CD4-positive, alpha-beta T cell treated with Interleukin-1 beta for 1 hour (primary cell): ENCODE data around the gene ISCU.

Experiments used
- DNase-seq, 2 donors: peaks; one replicate each; pipeline ENCODE4 v3.0.0-alpha.2; 2020 to 2022

Gene ISCU

DNA sequence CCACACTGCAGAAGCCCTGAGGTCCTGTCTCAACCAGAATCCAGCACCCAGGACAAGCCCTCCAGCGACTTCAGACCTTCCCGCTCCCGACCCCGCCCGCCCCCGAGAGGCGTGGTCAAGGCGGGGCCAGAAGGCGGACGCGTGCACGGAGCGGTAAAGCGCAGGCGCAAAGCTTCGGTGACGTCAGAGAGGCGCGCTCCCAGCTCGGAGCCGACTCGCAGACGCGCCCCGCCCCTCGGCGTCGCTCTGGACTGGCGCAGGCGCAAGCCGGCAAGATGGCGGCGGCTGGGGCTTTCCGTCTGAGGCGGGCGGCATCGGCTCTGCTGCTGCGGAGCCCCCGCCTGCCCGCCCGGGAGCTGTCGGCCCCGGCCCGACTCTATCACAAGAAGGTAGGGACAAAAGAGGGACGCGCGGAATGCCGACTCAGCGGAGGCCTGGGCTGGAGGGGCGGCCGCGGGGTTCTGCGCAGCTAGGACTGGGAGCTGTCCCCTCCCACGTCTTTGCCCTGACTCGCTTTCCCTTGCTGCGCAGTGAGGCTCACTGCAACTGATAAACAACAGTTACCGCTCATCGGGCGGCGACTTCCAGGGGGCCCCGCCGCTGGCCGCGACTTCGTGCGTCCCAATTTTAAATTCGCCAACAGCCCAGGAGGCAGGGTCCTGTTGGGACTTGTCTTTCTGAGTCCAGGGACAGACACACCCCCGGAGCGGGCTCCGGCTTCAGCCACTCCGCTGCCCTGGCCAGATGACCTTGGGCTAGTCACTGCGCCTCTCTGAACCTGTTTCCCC lies at the start of gene ISCU:
Gene ISCU (plus strand): TSS at position 249 of the 788 bp plus-strand sequence. CDS start 27 bp downstream, at position 276.
- peak; percentile 98 to 99 for DNase-seq

DNA sequence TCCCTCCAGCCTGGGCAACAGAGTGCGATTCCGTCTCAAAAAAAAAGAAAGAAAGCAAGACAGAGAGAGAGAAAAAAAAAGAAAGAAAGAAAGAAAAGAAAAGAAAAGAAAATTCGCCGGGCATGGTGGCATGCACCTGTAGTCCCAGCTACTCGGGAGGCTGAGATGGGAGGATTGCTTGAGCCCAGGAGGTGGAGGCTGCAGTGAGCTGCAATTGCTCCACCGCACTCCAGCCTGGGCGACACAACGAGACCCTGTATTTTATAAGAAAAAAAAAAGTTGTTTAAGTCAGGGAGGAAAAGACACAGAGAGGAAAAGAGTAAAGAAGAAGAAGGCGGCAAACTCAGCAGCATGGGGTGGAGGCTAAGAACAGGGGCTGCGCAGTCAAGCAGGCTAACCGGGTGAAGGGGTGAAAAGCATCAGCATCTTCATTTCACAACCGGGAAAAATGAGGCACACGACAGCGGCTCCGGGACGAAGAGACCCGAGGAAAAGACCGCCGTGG lies 47.9 kb upstream of the ISCU start:
- DNase-seq: no peak

DNA sequence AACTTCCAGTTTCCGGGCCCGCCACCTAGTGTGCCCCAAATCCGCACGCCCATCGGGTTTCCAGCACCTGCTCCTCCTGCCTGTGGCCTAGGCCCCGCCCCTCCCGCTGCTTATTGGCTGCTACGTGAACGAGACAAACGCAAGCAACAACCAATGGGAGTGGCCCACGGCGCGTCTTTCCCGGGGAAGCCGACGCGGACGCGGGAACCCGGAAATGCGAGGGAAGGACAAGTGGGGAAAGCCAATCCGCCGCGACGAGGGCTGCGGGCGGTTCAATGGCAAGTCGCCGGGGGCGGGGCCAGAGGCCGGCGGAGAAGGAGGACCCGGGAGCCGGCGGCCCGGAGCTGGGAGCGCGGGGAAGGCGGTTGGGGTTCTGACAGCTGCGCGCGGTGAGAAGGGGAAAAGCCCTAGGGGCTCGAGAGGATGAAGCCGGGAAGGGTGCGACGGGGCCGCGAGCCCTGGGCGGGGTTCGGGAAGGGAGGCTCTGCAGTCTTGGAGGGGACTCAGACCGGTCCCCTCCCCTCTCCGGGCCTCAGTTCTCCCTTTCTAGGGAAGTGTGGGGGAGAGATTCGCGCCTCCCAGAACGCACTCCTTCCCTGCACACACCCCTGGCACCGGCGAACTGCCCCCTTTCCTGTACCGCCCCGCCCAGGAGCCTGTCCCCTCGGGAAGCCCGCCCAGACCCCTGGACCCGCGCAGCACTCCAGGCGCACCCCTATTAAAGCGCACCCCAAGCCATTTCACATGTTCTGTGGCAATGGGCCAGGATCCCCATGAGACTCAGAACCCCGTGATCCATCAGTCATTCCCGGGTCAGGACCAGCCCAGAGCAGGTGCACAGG lies 47.2 kb upstream of the ISCU start, which contains the start of gene FICD:
Gene FICD (plus strand): TSS at position 305 of the 842 bp plus-strand sequence. CDS start 1,696 bp downstream, outside the sequence.
- peak; percentile 98 for DNase-seq

DNA sequence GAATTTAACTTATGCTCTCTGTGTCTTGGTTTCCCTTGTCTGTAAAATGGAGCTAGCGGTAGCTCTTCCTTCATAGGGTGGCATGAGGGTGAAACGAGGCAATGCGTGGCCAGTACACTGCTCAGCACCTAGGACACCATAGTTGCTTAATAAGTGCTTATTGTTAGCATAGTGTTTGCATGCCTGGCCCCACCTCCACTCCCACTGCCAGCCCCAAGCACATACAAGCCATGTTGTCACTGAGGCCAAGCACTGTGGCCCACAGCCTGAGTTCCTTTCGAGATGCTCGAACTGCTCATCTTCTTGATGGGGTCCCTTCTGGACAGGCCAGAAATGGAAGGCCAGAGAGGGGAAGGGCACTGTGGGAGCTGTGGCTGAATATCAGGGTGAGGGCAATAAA lies 46.5 kb upstream of the ISCU start:
- DNase-seq: no peak

DNA sequence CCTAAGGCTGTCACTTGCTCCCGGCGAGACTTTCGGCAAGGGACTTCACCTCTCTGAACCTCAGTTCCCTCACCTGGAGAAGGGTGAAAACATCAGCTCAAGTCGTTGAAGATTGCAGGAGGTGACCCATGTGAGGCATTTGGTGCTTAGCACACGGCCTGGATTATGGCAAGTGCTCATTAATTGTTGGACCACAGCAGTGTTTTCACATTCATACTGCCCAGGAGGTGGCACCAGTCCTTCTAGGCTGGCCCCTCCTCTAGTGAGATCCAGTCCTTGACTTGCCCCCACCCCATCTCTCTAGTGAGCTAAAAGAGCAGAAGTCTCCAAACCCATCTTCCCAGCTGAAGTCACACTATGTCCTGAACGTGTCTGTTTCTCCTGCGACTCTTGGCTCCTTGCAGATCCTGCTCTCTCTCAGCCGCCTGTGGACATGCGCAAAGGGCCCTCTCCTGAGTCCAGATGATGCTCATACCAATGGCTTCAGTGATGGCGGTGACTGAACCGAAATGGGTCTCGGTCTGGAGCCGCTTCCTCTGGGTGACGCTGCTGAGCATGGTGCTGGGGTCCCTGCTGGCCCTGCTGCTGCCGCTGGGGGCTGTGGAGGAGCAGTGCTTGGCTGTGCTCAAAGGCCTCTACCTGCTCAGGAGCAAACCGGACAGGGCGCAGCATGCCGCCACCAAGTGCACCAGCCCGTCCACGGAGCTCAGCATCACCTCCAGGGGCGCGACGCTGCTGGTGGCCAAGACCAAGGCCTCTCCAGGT lies 45.7 kb upstream of the ISCU start:
- DNase-seq: no peak

GRCh38 chr12:108517288-108518100 lies 44.9 kb upstream of the ISCU start:
- DNase-seq: no peak

DNA sequence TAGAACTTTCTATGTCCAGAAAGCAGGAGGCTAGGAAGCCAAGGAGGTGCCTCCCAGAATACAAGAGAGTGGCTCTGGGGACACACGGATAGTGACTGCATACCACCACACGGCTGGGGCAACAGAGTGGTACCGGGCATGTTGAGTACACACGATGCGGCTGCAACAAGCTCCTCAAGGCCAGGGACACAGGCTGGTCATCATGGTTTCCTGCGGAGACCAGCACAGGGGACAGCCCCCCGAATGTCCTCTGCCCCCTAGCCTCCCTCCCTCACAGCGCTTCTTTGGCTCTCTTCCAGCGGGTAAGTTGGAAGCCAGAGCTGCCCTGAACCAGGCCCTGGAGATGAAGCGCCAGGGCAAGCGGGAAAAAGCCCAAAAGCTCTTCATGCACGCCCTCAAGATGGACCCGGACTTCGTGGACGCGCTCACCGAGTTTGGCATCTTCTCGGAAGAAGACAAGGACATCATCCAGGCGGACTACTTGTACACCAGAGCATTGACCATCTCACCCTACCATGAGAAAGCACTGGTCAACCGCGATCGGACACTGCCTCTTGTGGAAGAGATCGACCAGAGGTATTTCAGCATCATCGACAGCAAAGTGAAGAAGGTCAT lies 44.2 kb upstream of the ISCU start:
- DNase-seq: no peak

DNA sequence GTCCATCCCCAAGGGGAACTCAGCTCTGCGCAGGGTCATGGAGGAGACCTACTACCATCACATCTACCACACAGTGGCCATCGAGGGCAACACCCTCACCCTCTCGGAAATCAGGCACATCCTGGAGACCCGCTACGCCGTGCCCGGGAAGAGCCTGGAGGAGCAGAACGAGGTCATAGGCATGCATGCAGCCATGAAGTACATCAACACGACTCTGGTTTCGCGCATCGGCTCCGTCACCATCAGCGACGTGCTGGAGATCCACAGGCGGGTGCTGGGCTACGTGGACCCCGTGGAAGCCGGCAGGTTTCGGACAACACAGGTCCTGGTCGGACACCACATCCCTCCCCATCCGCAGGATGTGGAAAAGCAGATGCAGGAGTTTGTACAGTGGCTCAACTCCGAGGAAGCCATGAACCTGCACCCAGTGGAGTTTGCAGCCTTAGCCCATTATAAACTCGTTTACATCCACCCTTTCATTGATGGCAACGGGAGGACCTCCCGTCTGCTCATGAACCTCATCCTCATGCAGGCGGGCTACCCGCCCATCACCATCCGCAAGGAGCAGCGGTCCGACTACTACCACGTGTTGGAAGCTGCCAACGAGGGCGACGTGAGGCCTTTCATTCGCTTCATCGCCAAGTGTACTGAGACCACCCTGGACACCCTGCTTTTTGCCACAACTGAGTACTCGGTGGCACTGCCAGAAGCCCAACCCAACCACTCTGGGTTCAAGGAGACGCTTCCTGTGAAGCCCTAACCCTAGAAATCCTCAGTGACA lies 43.5 kb upstream of the ISCU start:
- no peak for DNase-seq

GRCh38 chr12:108519558-108519957 lies 42.8 kb upstream of the ISCU start:
- DNase-seq: peak in 1 of 2 donors; percentile 15

GRCh38 chr12:108523365-108523764 lies 39.0 kb upstream of the ISCU start:
- no peak for DNase-seq

DNA sequence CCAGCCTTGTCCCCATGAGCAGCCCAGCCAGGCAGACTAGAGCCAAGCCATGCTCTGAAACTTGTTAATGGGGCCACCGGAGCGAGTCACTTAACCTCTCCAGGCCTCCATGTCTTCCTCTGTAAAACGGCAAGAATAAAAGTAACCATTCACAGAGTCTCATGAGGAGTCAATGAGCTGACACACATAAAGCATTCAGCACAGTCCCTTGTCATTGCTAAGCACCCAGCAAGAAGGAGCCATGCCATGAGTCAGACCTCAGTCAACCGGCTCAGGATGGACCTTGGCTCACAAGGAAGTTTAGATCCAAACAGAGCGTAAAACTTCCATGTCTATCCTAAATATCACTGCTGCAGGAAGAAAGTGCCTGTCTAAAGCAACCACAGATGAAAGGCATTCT lies 36.7 kb upstream of the ISCU start:
- no peak for DNase-seq

DNA sequence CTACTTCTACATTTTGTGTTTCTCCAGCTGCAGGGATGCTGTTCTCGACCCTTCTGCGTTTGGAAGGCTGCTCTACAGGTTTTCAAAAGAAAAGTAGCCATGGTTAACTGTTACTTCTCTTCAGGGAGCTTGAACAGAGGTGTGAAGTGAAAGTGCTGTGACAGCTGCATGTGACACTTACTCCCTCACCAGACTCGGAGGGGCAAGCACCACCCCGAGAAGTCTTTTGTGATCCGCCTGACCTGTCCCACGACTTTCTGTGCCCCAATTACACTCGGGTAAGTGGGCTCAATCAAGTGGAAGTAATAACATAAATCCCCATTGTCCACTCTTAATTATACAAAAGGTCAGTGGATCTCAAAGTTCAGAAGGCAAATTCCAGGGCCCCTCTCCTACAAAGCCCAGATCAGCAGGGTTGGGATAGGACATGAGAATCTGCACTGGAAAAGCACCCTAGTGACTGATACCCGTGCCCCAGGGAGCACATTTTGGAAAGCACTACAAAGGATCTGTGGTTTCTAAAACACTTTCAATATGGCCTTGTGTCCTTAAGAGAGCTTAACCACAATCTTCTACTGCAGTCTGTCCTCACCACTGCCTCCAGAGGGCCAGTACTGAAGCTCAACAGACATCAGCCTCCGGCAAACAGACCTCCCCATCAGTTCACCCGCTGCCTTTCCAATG lies 35.8 kb upstream of the ISCU start:
- DNase-seq: no peak

DNA sequence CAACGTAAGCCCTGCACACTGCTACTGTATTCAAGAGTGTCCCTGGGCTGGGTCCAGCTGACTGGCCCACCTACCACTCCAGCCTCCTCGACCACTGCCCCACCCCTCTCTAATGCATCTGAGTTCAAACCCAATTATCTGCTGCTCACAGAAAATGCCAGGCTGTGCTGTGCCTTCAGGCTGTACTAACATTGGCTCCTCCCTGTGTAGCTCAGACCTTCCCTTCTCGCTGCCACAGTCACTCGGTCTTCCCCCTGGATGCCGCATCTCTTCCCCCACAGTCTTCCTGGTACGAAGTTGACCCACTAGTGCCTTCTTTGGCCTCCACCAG lies 35.3 kb upstream of the ISCU start:
- no peak for DNase-seq

GRCh38 chr12:108530161-108530560 lies 32.2 kb upstream of the ISCU start:
- DNase-seq: no peak

DNA sequence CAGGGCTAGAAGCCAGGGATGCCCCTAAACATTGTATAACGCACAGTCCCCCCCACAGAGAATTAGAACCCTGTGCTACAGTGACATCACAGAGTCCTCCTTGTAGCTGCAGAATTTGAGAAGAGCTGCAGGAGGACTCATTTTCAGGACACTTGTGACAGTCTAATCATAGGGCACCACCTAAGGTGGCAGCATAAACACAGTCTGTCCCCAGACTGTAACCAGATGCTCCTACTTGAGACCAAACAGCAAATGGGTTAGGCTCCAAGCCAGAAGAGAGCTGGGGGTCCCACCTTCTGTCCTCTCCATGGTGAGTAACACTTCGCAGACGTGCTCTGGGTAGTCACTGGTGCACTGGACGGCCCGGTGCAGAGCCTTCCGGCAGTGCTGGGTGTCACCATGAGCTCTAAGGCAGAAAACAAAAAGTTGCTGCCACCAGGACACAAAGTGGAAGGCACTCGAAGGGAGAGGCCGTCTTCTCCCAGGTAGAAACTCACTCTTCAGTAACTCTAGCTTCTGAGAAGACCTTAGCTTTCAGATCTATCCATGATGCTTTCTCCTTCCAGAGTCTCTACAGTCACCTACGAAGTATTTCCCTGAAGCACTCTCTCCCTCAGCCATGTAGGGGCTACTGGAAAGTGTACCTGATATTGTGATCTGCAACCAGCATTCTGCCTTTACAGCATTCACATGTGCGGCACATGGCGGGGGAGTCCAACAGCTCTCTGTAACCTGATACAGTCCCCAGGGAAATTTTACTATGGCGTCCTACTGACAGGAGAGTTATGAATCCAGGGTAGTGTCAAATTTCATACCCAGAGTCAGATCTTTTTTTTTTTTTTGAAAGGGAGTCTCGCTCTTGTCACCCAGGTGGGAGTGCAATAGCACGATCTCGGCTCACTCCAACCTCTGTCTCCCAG lies 30.2 kb upstream of the ISCU start:
- no peak for DNase-seq

DNA sequence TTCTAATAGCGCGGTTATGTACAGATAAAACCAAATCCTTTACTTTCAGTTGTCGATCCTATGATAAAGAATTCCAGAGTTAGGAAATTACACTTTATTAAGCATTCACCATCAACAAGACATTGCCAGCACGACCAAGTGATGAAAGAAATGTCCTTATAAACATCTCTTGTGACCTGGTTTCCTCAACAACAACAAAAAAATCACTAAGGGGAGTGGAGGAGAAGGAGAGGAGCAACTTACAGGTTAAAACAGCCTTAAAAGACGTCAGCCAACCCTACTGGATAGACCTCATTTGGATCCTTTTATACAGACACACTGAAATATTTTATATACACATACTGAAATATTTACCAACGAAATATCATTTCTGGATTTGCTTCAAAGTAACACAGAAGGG lies 24.2 kb upstream of the ISCU start:
- no peak for DNase-seq

DNA sequence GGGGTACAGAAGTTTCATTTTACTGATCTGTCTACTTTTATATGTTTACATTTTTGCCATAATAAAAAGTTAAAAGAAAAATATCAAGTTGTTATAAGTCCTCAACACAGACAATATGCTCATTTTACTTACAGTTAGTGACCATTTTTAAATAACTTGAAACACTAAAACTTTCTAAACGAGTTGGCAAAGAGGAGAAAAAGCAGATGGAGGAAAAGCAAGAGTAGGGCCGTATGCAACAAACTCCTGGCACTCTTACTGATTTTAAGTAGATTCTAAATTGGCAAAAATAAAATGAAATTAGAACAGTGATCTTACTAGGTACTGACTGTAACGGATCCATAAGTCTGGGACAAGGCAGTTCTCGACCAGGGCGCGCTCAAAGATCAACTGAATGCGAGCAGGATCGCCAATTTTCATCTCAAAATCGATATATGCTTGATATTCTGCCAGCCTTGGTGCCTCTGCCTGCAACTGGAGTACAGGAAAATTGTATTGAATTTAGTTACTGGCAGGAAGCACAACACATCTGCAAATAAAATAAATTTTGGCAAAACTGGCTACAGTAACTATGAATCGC lies 23.7 kb upstream of the ISCU start:
- no peak for DNase-seq

GRCh38 chr12:108542320-108542719 lies 20.1 kb upstream of the ISCU start:
- DNase-seq: no peak

DNA sequence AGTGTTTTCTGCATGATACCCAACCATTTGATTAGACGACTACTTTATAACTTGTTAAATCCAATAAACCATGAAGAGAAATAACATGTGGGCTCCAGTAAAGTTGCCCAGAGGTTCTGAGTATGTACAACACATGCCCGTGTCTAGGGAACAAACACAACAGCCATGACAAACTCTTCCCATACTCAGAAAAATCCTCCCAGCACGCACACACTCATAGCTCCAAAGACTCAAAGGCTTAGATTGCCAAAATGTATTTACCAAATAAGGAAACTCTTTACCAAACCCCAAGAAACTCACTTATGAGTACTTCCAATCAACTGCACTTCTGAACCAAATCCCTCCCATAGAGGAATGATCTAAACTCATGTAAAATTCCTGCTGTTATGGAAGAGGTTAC lies 18.7 kb upstream of the ISCU start:
- DNase-seq: no peak
